Hematopoietic multipotent progenitor cell (in vitro differentiated cells): Measurements from ENCODE around the gene CD40LG. TPM values are rescaled to one million over a fixed set of nuclear protein-coding genes. Genes with fewer than 3 reads are reported as not detected.

Experiments
- DNase-seq, 3 donors: peaks; one replicate each; pipeline ENCODE4 v3.0.0-alpha.2; 2011 to 2015; ENCODE audit warnings: low read depth in 2 of 3, low spot score in 2 of 3
- total RNA-seq: library from RNA; depleted of rRNA; stranded (reverse); fragments of >200 nt; gene quantifications from one replicate; pipeline ENCODE4 v1.2.3, GENCODE V29; 2012

CD40LG gene
- total RNA-seq, 1 donor, result 0.54 TPM

GRCh38 chrX:136692271-136692670 lies 44.3 kb downstream of the CD40LG start:
- DNase-seq, result no peak

DNA sequence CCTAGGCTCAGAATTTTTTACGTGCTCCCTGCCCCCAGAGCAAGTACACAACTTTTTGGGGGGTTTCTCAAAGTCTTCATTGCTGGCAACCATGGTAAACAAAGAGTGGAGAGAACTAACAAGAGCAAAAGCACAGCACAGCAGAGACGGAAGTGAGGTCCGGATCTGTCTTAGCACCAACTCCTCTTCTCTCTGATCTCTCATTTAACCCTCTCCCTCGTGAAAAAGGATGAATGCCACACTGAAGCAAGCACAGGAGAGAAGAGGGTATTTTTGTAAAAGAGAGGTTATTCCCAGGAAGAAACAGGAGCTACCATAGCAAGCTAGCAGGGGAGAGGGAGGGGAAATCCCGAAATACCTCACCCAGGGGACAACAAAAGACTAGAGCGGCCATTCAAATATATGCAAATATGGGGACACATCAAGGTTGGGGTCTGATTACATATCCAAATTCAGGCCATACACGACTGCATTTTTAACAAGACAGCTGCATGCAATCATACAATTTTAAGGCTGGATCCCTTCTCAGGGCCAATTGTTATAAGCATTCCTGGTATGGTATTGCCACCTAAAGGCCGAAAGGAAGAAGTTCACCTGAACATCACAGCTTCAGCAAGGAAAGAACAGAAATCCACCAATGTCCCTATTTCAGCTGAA lies 46.6 kb downstream of the CD40LG start:
- DNase-seq, result peak in 2 of 3 donors; percentile 32 to 43

DNA sequence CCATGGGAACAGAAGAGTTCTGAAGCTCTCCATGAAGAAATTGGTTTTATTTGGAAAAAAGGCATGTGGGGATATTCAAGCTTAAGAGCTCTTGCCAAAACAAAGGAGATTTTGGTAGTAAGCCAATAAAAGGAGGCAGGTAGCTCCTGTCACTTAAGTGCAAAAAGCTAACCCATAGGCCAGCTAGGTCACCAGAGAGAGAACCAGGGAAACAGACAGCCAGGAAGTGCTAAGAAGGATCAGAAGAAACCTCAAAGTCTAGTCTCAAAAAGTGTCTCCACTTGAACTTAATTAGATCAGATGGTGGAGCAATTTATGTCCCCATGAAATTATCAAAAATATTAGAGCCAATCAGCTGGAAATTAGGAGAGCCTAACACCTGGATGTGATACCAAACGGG lies 49.2 kb downstream of the CD40LG start:
- no peak for DNase-seq

- no peak for DNase-seq
These were observed 60.4 kb downstream of the CD40LG start for GRCh38 chrX:136708348-136708747.

Other genes with a start within 250 kb of the CD40LG start
- not detected for gene BRS3, start 160.2 kb upstream of the CD40LG start, total RNA-seq
- gene HTATSF1, start 150.6 kb upstream of the CD40LG start, total RNA-seq, result 35.0 TPM
- gene VGLL1, start 115.9 kb upstream of the CD40LG start, total RNA-seq, result not detected
- gene ARHGEF6, start 132.8 kb downstream of the CD40LG start, total RNA-seq, result 72.7 TPM
- gene RBMX, start 232.6 kb downstream of the CD40LG start, total RNA-seq, result 271 TPM